Smooth muscle cell (in vitro differentiated cells): ENCODE data around the gene ABT1. TPM values are rescaled to one million over a fixed set of nuclear protein-coding genes. Genes with fewer than 3 reads are reported as not detected.

Experiments used
- DNase-seq: peaks from one replicate; lab custom pipeline; 2025; ENCODE audit not compliant: unreplicated experiment; lab: John Stamatoyannopoulos, UW
- H2AFZ ChIP-seq: fragments of 200-600 bp; sonication (generic); 2 replicates; pipeline ENCODE4 v1.6.0; 2016; ENCODE audit warnings: antibody characterized with exemption, low read depth, mild to moderate bottlenecking
- H3F3A ChIP-seq: fragments of 200-600 bp; sonication (generic); 2 replicates; pipeline ENCODE4 v1.6.0; 2017; ENCODE audit warnings: antibody characterized with exemption, low read depth
- H3K27ac ChIP-seq: fragments of 200-600 bp; sonication (generic); 2 replicates; pipeline ENCODE4 v1.5.1; 2016; ENCODE audit warnings: low read depth, mild to moderate bottlenecking
- H3K27me3 ChIP-seq: fragments of 200-600 bp; sonication (generic); 2 replicates; pipeline ENCODE4 v1.6.1; 2016; ENCODE audit warnings: low read depth, mild to moderate bottlenecking
- H3K36me3 ChIP-seq: fragments of 200-600 bp; sonication (generic); 2 replicates; pipeline ENCODE4 v1.5.1; 2016; ENCODE audit warnings: low read depth
- H3K4me1 ChIP-seq: fragments of 200-600 bp; sonication (generic); 2 replicates; pipeline ENCODE4 v1.5.1; 2016; ENCODE audit warnings: low read depth
- H3K4me2 ChIP-seq: fragments of 200-600 bp; sonication (generic); 2 replicates; pipeline ENCODE4 v1.6.0; 2016; ENCODE audit warnings: mild to moderate bottlenecking
- H3K4me3 ChIP-seq: fragments of 200-600 bp; sonication (generic); 2 replicates; pipeline ENCODE4 v1.5.1; 2016; ENCODE audit warnings: mild to moderate bottlenecking
- H3K79me2 ChIP-seq: fragments of 200-600 bp; sonication (generic); 2 replicates; pipeline ENCODE4 v1.6.0; 2016; ENCODE audit warnings: low read depth, mild to moderate bottlenecking
- H3K9ac ChIP-seq: fragments of 200-600 bp; sonication (generic); 2 replicates; pipeline ENCODE4 v1.6.0; 2016; ENCODE audit warnings: low read depth
- H3K9me3 ChIP-seq: fragments of 200-600 bp; sonication (generic); replicated peaks from 2 replicates; pipeline ENCODE4 v1.5.1; 2016; ENCODE audit warnings: low read depth
- H4K20me1 ChIP-seq: fragments of 200-600 bp; sonication (generic); 2 replicates; pipeline ENCODE4 v1.6.0; 2016; ENCODE audit warnings: low read depth
- WGBS: methylation state at CpG from one replicate; pipeline ENCODE4 v1.1.7; 2016; ENCODE audit warnings: low lambda C conversion rate; 5-methylcytosine and 5-hydroxymethylcytosine counted together
- polyA plus RNA-seq: library from polyadenylated mRNA; unstranded; fragments of >200 nt; fragmentation: Nextera tagmentation; extraction: Ambion mirVana; gene quantifications from 2 replicates; pipeline ENCODE4 v1.2.1, GENCODE V29; 2016
- total RNA-seq: library from RNA; depleted of rRNA; stranded (reverse); fragments of >200 nt; gene quantifications from 2 replicates; pipeline ENCODE4 v1.2.3, GENCODE V29; 2014
- TF ChIP-seq, protein P1 (sequence below): fragments of 200-600 bp; sonication (generic); IDR thresholded peaks from 2 replicates; pipeline ENCODE4 v1.5.1; 2017; ENCODE audit warnings: borderline replicate concordance, mild to moderate bottlenecking, antibody characterized with exemption; ENCODE audit not compliant: insufficient read depth, poor library complexity, severe bottlenecking

ABT1 gene
- total and polyA plus RNA-seq, 2 experiments from 2014 or later: 22.8 to 34.9 TPM

DNA sequence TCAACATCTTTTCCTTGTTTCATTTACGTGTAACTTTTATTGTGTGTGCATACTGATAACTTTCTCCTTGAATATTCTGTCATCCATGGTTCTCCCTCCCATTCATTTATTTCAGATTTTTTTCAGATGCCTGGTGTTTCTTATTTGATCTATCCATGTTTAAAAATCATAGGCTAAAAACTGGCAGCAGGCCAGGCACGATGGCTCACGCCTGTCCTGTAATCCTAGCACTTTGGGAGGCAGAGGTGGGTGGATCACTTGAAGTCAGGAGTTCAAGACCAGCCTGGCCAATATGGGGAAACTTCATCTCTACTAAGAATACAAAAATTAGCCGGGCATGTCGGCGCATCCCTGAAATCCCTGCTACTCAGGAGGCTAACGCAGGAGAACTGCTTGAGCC is 31.1 kb downstream of the ABT1 start:
- Histone ChIP-seq H3F3A (no peaks in the 10 kb centered on the region), H3K9ac (no peak overlapping the region), H3K4me1 (no peaks in the 10 kb centered on the region), H3K9me3 (no peaks in the 10 kb centered on the region), H3K36me3 (no peaks in the 10 kb centered on the region), H3K4me2 (no peak overlapping the region), H3K79me2 (no peaks in the 10 kb centered on the region), H4K20me1 (no peaks in the 10 kb centered on the region), H3K4me3 (no peak overlapping the region), H3K27me3 (no peaks in the 10 kb centered on the region), H2AFZ (no peak overlapping the region), H3K27ac (no peak overlapping the region)
- 91% methylated on average over 7 of the region's 7 CpGs for WGBS
- TF ChIP-seq, protein P1, sequence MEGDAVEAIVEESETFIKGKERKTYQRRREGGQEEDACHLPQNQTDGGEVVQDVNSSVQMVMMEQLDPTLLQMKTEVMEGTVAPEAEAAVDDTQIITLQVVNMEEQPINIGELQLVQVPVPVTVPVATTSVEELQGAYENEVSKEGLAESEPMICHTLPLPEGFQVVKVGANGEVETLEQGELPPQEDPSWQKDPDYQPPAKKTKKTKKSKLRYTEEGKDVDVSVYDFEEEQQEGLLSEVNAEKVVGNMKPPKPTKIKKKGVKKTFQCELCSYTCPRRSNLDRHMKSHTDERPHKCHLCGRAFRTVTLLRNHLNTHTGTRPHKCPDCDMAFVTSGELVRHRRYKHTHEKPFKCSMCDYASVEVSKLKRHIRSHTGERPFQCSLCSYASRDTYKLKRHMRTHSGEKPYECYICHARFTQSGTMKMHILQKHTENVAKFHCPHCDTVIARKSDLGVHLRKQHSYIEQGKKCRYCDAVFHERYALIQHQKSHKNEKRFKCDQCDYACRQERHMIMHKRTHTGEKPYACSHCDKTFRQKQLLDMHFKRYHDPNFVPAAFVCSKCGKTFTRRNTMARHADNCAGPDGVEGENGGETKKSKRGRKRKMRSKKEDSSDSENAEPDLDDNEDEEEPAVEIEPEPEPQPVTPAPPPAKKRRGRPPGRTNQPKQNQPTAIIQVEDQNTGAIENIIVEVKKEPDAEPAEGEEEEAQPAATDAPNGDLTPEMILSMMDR: no peak
- no peak for DNase-seq

DNA sequence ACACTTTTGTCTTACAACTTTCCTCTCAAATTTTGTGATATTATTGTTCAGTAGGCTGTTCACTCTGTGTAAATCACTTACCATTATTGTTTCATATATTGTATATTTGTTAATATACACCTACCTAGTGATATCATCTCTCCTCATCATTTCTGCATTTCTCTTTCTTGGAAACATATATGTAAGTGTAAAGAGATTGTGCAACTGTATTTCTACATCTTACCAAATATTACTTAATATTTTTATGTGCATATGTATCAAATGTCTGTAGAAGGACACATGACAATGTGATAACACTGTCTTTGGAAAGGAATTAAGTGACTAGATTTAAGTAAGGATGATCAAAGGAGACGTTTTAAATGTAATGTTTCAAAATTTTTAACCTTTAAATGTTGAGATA is 32.6 kb downstream of the ABT1 start:
- Histone ChIP-seq H2AFZ (no peak overlapping the region), H3K79me2 (no peaks in the 10 kb centered on the region), H3K9me3 (no peaks in the 10 kb centered on the region), H3K27ac (no peak overlapping the region), H3K36me3 (no peaks in the 10 kb centered on the region), H4K20me1 (no peaks in the 10 kb centered on the region), H3K4me1 (no peaks in the 10 kb centered on the region), H3K27me3 (no peaks in the 10 kb centered on the region), H3K4me3 (no peak overlapping the region), H3K4me2 (no peak overlapping the region), H3F3A (peaks cover 6% of the 10 kb centered on the region), H3K9ac (no peak overlapping the region)
- DNase-seq: no peak
- 53% methylated on average over 1 of the region's 1 CpG for WGBS
- TF ChIP-seq, protein P1: no peak

GRCh38 chr6:26640806-26641205 is 44.1 kb downstream of the ABT1 start:
- H3K9me3 ChIP-seq: peaks cover 10% of the 10 kb centered on the region
- H3K4me2 ChIP-seq: no peak overlapping the region
- no peak overlapping the region for H3K27ac ChIP-seq
- H3K4me1 ChIP-seq: no peaks in the 10 kb centered on the region
- DNase-seq: no peak
- 99% methylated on average over 2 of the region's 2 CpGs for WGBS
- H3K27me3 ChIP-seq: no peaks in the 10 kb centered on the region
- H4K20me1 ChIP-seq: peaks cover 6% of the 10 kb centered on the region
- TF ChIP-seq, protein P1: no peak
- no peaks in the 10 kb centered on the region for H3F3A ChIP-seq
- no peak overlapping the region for H3K9ac ChIP-seq
- H3K79me2 ChIP-seq: peaks cover 35% of the 10 kb centered on the region
- H2AFZ ChIP-seq: no peak overlapping the region
- no peak overlapping the region for H3K4me3 ChIP-seq
- peaks cover 45% of the 10 kb centered on the region for H3K36me3 ChIP-seq

GRCh38 chr6:26646074-26646473 is 49.3 kb downstream of the ABT1 start:
- Histone ChIP-seq H3K9ac (no peak overlapping the region), H3K4me3 (no peak overlapping the region), H3K9me3 (no peaks in the 10 kb centered on the region), H3K27me3 (no peaks in the 10 kb centered on the region), H3K4me1 (no peaks in the 10 kb centered on the region), H3K36me3 (peaks cover 34% of the 10 kb centered on the region), H3F3A (no peaks in the 10 kb centered on the region), H4K20me1 (peaks cover 36% of the 10 kb centered on the region), H3K4me2 (no peak overlapping the region), H3K27ac (no peak overlapping the region), H2AFZ (no peak overlapping the region), H3K79me2 (peaks cover 81% of the 10 kb centered on the region)
- TF ChIP-seq, protein P1: no peak
- 97% methylated on average over 1 of the region's 1 CpG for WGBS
- DNase-seq: no peak
